A549 (cell line): ENCODE measurements around the gene DPT. TPM values are rescaled to one million over a fixed set of nuclear protein-coding genes. Genes with fewer than 3 reads are reported as not detected.
A peak's percentile ranks its signal among the peaks of the same experiment; 100 is the strongest.

Experiments used
- ATAC-seq, 2 experiments: fragments of 200-7000 bp in 1 of 2; fragments of >200 bp in 1 of 2; cut with Nextera tagmentation in 1 of 2; cut with Tn5 transposase in 1 of 2; 3 replicates each; pipeline versions ENCODE4 v1.8.0 to v1.9.1; 2018 to 2020; ENCODE audit warnings: mild to moderate bottlenecking in 1 of 2, moderate library complexity in 1 of 2
- CTCF ChIA-PET: fragments of 300-600 bp; sonication (Branson Sonifier 250); formaldehyde crosslinking; extraction: SDS; loops from one replicate; lab custom pipeline; 2021; ENCODE audit warnings: antibody characterized with exemption, inconsistent platforms; lab: Yijun Ruan, JAX
- POLR2A ChIA-PET: fragments of 350-600 bp; formaldehyde crosslinking; extraction: SDS; loops from one replicate; lab custom pipeline; 2021; ENCODE audit warnings: antibody characterized with exemption, inconsistent platforms; lab: Yijun Ruan, JAX
- DNase-seq, 2 experiments: peaks; one replicate each; pipeline versions ENCODE4 v3.0.0 to v3.0.0-alpha.2; 2011 to 2016; ENCODE audit warnings: low read depth in 1 of 2, low spot score in 1 of 2
- FAIRE-seq: peaks from 2 replicates; lab custom pipeline; 2011; peaks lifted over from hg19 to GRCh38; lab: Jason Lieb, UNC
- H3K27ac ChIP-seq, 2 experiments: fragments of >200 bp; sonication (Bioruptor Twin); formaldehyde crosslinking; 3 replicates each; pipeline ENCODE4 v1.5.1; 2016 to 2017
- H3K4me1 ChIP-seq: fragments of >200 bp; sonication (Bioruptor Twin); formaldehyde crosslinking; 3 replicates; pipeline ENCODE4 v1.6.1; 2016
- H3K4me2 ChIP-seq: fragments of >200 bp; sonication (Bioruptor Twin); formaldehyde crosslinking; 3 replicates; pipeline ENCODE4 v1.6.1; 2016
- H3K4me3 ChIP-seq: fragments of >200 bp; sonication (Bioruptor Twin); formaldehyde crosslinking; 3 replicates; pipeline ENCODE4 v1.5.1; 2016
- H3K9me3 ChIP-seq: fragments of >200 bp; sonication (Bioruptor Twin); formaldehyde crosslinking; 3 replicates; pipeline ENCODE4 v1.6.1; 2016
- ATOH8 ChIP-seq: fragments of 250-450 bp; sonication (Bioruptor Pico); IDR thresholded peaks from 2 replicates; pipeline ENCODE4 v1.5.0; 2020; ENCODE audit warnings: low read depth, mild to moderate bottlenecking, moderate library complexity
- EHF ChIP-seq: fragments of 250-450 bp; sonication (Bioruptor Pico); IDR thresholded peaks from 2 replicates; pipeline ENCODE4 v1.5.0; 2020; ENCODE audit warnings: mild to moderate bottlenecking
- FOXS1 ChIP-seq: fragments of 250-450 bp; sonication (Bioruptor Pico); IDR thresholded peaks from 2 replicates; pipeline ENCODE4 v1.5.0; 2020; ENCODE audit warnings: mild to moderate bottlenecking, moderate library complexity
- HDAC2 ChIP-seq: fragments of 200-600 bp; sonication (generic); IDR thresholded peaks from 2 replicates; pipeline ENCODE4 v1.6.1; 2016
- HEYL ChIP-seq: fragments of 250-450 bp; sonication (Bioruptor Pico); IDR thresholded peaks from 2 replicates; pipeline ENCODE4 v1.8.0; 2021; ENCODE audit warnings: mild to moderate bottlenecking, moderate library complexity
- JUNB ChIP-seq: fragments of >200 bp; sonication (Bioruptor Twin); formaldehyde crosslinking; IDR thresholded peaks from 2 replicates; pipeline ENCODE4 v1.6.1; 2016
- NR3C1 ChIP-seq: fragments of >200 bp; sonication (Bioruptor Twin); formaldehyde crosslinking; IDR thresholded peaks from 3 replicates; pipeline ENCODE4 v1.6.1; 2017
- POLR2A ChIP-seq: IDR thresholded peaks from 2 replicates; pipeline ENCODE4 v1.6.1; 2012; ENCODE audit warnings: mild to moderate bottlenecking, low read length
- RAD21 ChIP-seq, 2 experiments: fragments of >200 bp in 1 of 2; sonication (Bioruptor Twin) in 1 of 2; formaldehyde crosslinking in 1 of 2; IDR thresholded peaks in 1 of 2; conservative IDR thresholded peaks in 1 of 2; 2 replicates in 1 of 2; 3 replicates in 1 of 2; pipeline ENCODE4 v1.6.1; 2012 to 2018; ENCODE audit warnings: inconsistent platforms in 1 of 2
- RARB ChIP-seq: fragments of 250-450 bp; sonication (Bioruptor Pico); IDR thresholded peaks from 2 replicates; pipeline ENCODE4 v1.8.0; 2021; ENCODE audit warnings: mild to moderate bottlenecking, moderate library complexity
- RNF2 ChIP-seq: fragments of 200-600 bp; sonication (generic); IDR thresholded peaks from 2 replicates; pipeline ENCODE4 v1.6.1; 2016; ENCODE audit warnings: low read depth, mild to moderate bottlenecking, antibody characterized with exemption, moderate library complexity, borderline replicate concordance
- SMC3 ChIP-seq: fragments of >200 bp; sonication (Bioruptor Twin); formaldehyde crosslinking; IDR thresholded peaks from 3 replicates; pipeline ENCODE4 v1.6.1; 2018; ENCODE audit warnings: inconsistent platforms
- USF2 ChIP-seq: fragments of 450-650 bp; IDR thresholded peaks from 2 replicates; pipeline ENCODE4 v1.6.1; 2014; ENCODE audit warnings: antibody characterized with exemption
- ZC3H11A ChIP-seq: fragments of 450-650 bp; IDR thresholded peaks from 2 replicates; pipeline ENCODE4 v1.6.1; 2014; ENCODE audit warnings: antibody characterized with exemption, mild to moderate bottlenecking
- ZFP36 ChIP-seq: fragments of 450-650 bp; IDR thresholded peaks from 2 replicates; pipeline ENCODE4 v1.6.1; 2014; ENCODE audit warnings: borderline replicate concordance; ENCODE audit not compliant: partially characterized antibody
- ZSCAN20 ChIP-seq: fragments of 250-450 bp; sonication (Bioruptor Pico); IDR thresholded peaks from 2 replicates; pipeline ENCODE4 v1.8.0; 2022; ENCODE audit warnings: mild to moderate bottlenecking, moderate library complexity
- WGBS: methylation state at CpG from one replicate; pipeline ENCODE4 v1.1.6; 2017; ENCODE audit errors: missing lambda C conversion rate; 5-methylcytosine and 5-hydroxymethylcytosine counted together
- polyA plus RNA-seq, 4 experiments: library from polyadenylated mRNA; depleted of rRNA in 3 of 4; stranded (reverse); fragments of >200 nt; fragmentation: RNase III in 1 of 4; extraction: RNeasy Plus Mini Kit Qiagen cat#74134 plus additional on column Dnase treatment in 1 of 4; gene quantifications; 2 replicates in 3 of 4; 3 replicates in 1 of 4; pipeline ENCODE4 v1.2.3, GENCODE V29; 2011 to 2017
- TF ChIP-seq, protein P1 (sequence below): fragments of >200 bp; sonication (Bioruptor Twin); formaldehyde crosslinking; IDR thresholded peaks from 3 replicates; pipeline ENCODE4 v1.5.1; 2016

Gene DPT
- polyA plus RNA-seq, 2 of the 4 experiments (the other 2 are of a cell fraction) = not detected

DNA sequence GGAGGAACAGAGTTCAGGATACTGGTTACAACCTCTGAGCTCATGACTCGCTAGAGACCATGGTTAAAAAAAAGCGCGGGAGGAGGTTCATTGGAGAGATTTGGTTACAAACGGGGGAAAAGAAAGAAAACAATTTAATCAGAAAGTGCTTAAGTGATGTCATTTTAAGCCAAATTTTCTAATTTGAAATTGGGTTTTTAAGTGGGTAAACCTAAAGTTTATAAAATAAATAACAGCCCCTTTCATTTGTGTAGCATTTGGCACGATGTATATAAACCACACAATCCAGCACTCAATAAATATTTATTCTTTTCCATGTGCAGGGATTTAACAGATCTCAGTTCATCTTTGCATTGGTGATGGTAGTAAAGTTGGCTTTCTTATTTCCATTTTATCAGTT, 7.0 kb upstream of the DPT start:
- Histone ChIP-seq H3K9me3 (no peaks in the 10 kb centered on the region), H3K4me3 (no peak overlapping the region), H3K27ac (no peak overlapping the region), H3K4me2 (no peak overlapping the region), H3K4me1 (no peaks in the 10 kb centered on the region)
- CTCF ChIA-PET = interaction anchor here (0.6 to 1.7 kb wide), 4 partner anchors 10 to 613 kb away, joined by 3 to 4 read pairs (median 4); no protein-coding TSS in a partner anchor
- TF ChIP-seq RNF2 (no peak), HEYL (no peak), EHF (CRISPR knock-in tag) (no peak), JUNB (no peak), FOXS1 (CRISPR knock-in tag) (no peak), POLR2A (no peak), SMC3 (no peak), NR3C1 (no peak), ZC3H11A (no peak), ZSCAN20 (CRISPR knock-in tag) (no peak), HDAC2 (no peak), USF2 (no peak), ZFP36 (no peak), RARB (no peak)
- TF ChIP-seq, protein P1, sequence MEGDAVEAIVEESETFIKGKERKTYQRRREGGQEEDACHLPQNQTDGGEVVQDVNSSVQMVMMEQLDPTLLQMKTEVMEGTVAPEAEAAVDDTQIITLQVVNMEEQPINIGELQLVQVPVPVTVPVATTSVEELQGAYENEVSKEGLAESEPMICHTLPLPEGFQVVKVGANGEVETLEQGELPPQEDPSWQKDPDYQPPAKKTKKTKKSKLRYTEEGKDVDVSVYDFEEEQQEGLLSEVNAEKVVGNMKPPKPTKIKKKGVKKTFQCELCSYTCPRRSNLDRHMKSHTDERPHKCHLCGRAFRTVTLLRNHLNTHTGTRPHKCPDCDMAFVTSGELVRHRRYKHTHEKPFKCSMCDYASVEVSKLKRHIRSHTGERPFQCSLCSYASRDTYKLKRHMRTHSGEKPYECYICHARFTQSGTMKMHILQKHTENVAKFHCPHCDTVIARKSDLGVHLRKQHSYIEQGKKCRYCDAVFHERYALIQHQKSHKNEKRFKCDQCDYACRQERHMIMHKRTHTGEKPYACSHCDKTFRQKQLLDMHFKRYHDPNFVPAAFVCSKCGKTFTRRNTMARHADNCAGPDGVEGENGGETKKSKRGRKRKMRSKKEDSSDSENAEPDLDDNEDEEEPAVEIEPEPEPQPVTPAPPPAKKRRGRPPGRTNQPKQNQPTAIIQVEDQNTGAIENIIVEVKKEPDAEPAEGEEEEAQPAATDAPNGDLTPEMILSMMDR = no peak
- TF ChIP-seq, all 56 proteins: peak for 0
- DNase-seq (no peak), ATAC-seq (no peak), FAIRE-seq (no peak)
- 64% methylated on average over 5 of the region's 5 CpGs for WGBS
- POLR2A ChIA-PET = no interaction called here

DNA sequence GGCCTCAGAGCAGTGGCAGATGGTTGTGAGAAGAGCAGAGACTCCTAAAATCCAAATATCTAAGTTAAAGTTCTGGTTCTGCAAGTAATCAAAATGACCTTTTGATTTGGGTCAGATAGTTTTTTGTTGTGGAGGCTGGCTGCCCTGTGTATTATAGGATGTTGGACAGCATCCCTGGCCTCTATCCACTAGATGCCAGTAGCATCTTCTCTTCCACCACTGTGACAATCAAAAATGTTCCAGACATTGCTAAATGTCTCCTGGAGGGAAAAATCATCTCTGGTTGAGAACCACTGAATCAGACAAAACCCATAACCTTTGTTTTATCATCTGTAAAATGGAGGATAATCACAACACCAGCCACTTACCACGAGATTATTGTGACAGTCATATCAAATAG, 5.9 kb upstream of the DPT start:
- ATAC-seq = peak; percentile 39 to 49; a peak in 1 of 6 replicates

More for the DNA sequence above, 5.9 kb upstream of the DPT start:
- no peaks in the 10 kb centered on the region for H3K4me1 ChIP-seq
- no peak for DNase-seq
- 14% methylated on average over 1 of the region's 1 CpG for WGBS
- H3K9me3 ChIP-seq = no peaks in the 10 kb centered on the region
- ChIA-PET POLR2A (no interaction called here), CTCF (interaction anchor here (0.7 to 1.7 kb wide), 5 partner anchors 97 to 614 kb away, joined by 3 to 4 read pairs (median 3); no protein-coding TSS in a partner anchor)
- TF ChIP-seq ATOH8 (CRISPR knock-in tag) (no peak), RAD21 (conservative IDR thresholded peaks at IDR 0.05 in 1 of 2, IDR thresholded peaks at IDR 0.05 in 1 of 2) (peak; percentile 51 to 60), SMC3 (peak; percentile 39; the same call in 2 of the 3 replicates)
- TF ChIP-seq, protein P1 = peak; percentile 27
- no peak overlapping the region for H3K4me3 ChIP-seq
- H3K4me2 ChIP-seq = no peak overlapping the region
- H3K27ac ChIP-seq = peak overlapping the region in 1 of 2 experiments; percentile 17; a peak in 1 of 6 replicates
- peak; percentile 49 for FAIRE-seq
